IMR-90 (cell line): ENCODE measurements around the gene NOL6. TPM values are rescaled to one million over a fixed set of nuclear protein-coding genes. Genes with fewer than 3 reads are reported as not detected.
A peak's percentile ranks its signal among the peaks of the same experiment; 100 is the strongest.

Source experiments
- ATAC-seq: fragments of 200-7000 bp; cut with Tn5 transposase; 2 replicates; pipeline ENCODE4 v1.9.1; 2020; ENCODE audit warnings: low read depth, mild to moderate bottlenecking, moderate library complexity
- BruUV-seq: library from RNA; stranded (reverse); fragments of 400-500 nt; replicated peaks from 2 replicates; lab custom pipeline; 2021; lab: Mats Ljungman, UMichigan
- CTCF ChIA-PET: fragments of 300-600 bp; formaldehyde crosslinking; extraction: SDS; loops from one replicate; lab custom pipeline; 2021; ENCODE audit warnings: antibody characterized with exemption; lab: Yijun Ruan, JAX
- POLR2A ChIA-PET: fragments of 300-600 bp; sonication (Branson Sonifier 250); formaldehyde crosslinking; loops from one replicate; lab custom pipeline; 2022; ENCODE audit warnings: antibody characterized with exemption; ENCODE audit not compliant: unreplicated experiment; lab: Charles Lee
- DNase-seq: peaks from one replicate; pipeline ENCODE4 v3.0.0; 2013
- H2AFZ ChIP-seq: replicated peaks from 2 replicates; pipeline ENCODE3; 2013; ENCODE audit warnings: low read length, mild to moderate bottlenecking; ENCODE audit not compliant: poor library complexity
- H2AK5ac ChIP-seq: 2 replicates; pipeline ENCODE4 v1.6.1; 2013; ENCODE audit warnings: low read depth, low read length, inconsistent platforms
- H2AK9ac ChIP-seq: replicated peaks from 2 replicates; pipeline ENCODE3; 2013; ENCODE audit warnings: mild to moderate bottlenecking, low read depth, low read length, moderate library complexity; ENCODE audit not compliant: poor library complexity
- H2BK120ac ChIP-seq: 2 replicates; pipeline ENCODE4 v1.6.1; 2013; ENCODE audit warnings: low read depth, low read length, inconsistent platforms
- H2BK15ac ChIP-seq: 3 replicates; pipeline ENCODE4 v1.6.1; 2013; ENCODE audit warnings: low read depth, low read length, inconsistent platforms
- H2BK20ac ChIP-seq: 2 replicates; pipeline ENCODE4 v1.6.1; 2013; ENCODE audit warnings: low read depth, mild to moderate bottlenecking, inconsistent platforms, low read length, moderate library complexity
- H2BK5ac ChIP-seq: 2 replicates; pipeline ENCODE4 v1.6.1; 2013; ENCODE audit warnings: mild to moderate bottlenecking, low read depth, low read length, inconsistent platforms; ENCODE audit not compliant: poor library complexity, severe bottlenecking
- H3K14ac ChIP-seq: replicated peaks from 2 replicates; pipeline ENCODE4 v1.6.1; 2013; ENCODE audit warnings: low read depth, low read length, inconsistent platforms
- H3K18ac ChIP-seq: 2 replicates; pipeline ENCODE4 v1.6.1; 2013; ENCODE audit warnings: low read depth, low read length, control low read depth
- H3K23ac ChIP-seq: 2 replicates; pipeline ENCODE4 v1.6.1; 2013; ENCODE audit warnings: low read depth, low read length, inconsistent platforms
- H3K27ac ChIP-seq: 2 replicates; pipeline ENCODE4 v1.5.1; 2013; ENCODE audit warnings: mild to moderate bottlenecking, control low read depth, low read length; ENCODE audit not compliant: insufficient read depth
- H3K27me3 ChIP-seq: 2 replicates; pipeline ENCODE4 v1.6.1; 2013; ENCODE audit warnings: low read length; ENCODE audit not compliant: control insufficient read depth, insufficient read depth
- H3K36me3 ChIP-seq: 2 replicates; pipeline ENCODE4 v1.6.1; 2013; ENCODE audit warnings: low read length, mixed read lengths; ENCODE audit not compliant: control insufficient read depth, insufficient read depth
- H3K4ac ChIP-seq: 2 replicates; pipeline ENCODE4 v1.6.1; 2013; ENCODE audit warnings: low read depth, low read length, inconsistent platforms
- H3K4me1 ChIP-seq: 2 replicates; pipeline ENCODE4 v1.6.1; 2013; ENCODE audit warnings: low read length, mixed read lengths; ENCODE audit not compliant: control insufficient read depth, insufficient read depth
- H3K4me2 ChIP-seq: 2 replicates; pipeline ENCODE4 v1.6.1; 2013; ENCODE audit warnings: low read depth, mild to moderate bottlenecking, control low read depth, low read length, moderate library complexity
- H3K4me3 ChIP-seq: 2 replicates; pipeline ENCODE4 v1.5.1; 2013; ENCODE audit warnings: low read depth, mild to moderate bottlenecking, control low read depth, low read length, moderate library complexity; ENCODE audit not compliant: insufficient read depth
- H3K56ac ChIP-seq: 2 replicates; pipeline ENCODE4 v1.6.1; 2013; ENCODE audit warnings: low read length, inconsistent platforms; ENCODE audit not compliant: insufficient read depth; ENCODE audit errors: extremely low read depth
- H3K79me1 ChIP-seq, 2 experiments: 2 replicates each; pipeline ENCODE4 v1.6.1; 2013; ENCODE audit warnings: low read length in 2 of 2, inconsistent platforms in 1 of 2, low read depth in 1 of 2
- H3K9ac ChIP-seq: 2 replicates; pipeline ENCODE4 v1.6.1; 2013; ENCODE audit warnings: low read depth, low read length, control low read depth
- H3K9me1 ChIP-seq: 2 replicates; pipeline ENCODE4 v1.6.1; 2013; ENCODE audit warnings: low read length, inconsistent platforms; ENCODE audit not compliant: insufficient read depth
- H3K9me3 ChIP-seq: 2 replicates; pipeline ENCODE4 v1.6.1; 2013; ENCODE audit warnings: low read length; ENCODE audit not compliant: control insufficient read depth, insufficient read depth
- H4K20me1 ChIP-seq: 2 replicates; pipeline ENCODE4 v1.6.1; 2013; ENCODE audit warnings: low read length, inconsistent platforms; ENCODE audit not compliant: insufficient read depth
- H4K5ac ChIP-seq: 2 replicates; pipeline ENCODE4 v1.6.1; 2013; ENCODE audit warnings: mild to moderate bottlenecking, low read depth, low read length, control low read depth
- H4K8ac ChIP-seq, 2 experiments: 2 replicates each; pipeline ENCODE4 v1.6.1; 2013; ENCODE audit warnings: low read depth in 2 of 2, low read length in 2 of 2, control low read depth in 1 of 2, inconsistent platforms in 1 of 2
- H4K91ac ChIP-seq: 2 replicates; pipeline ENCODE4 v1.6.1; 2013; ENCODE audit warnings: low read depth, low read length, inconsistent platforms; ENCODE audit not compliant: insufficient read depth
- CEBPB ChIP-seq: IDR thresholded peaks from 2 replicates; pipeline ENCODE4 v1.6.1; 2012; ENCODE audit warnings: low read depth, low read length, improper control_type of control experiment
- MAZ ChIP-seq: IDR thresholded peaks from 2 replicates; pipeline ENCODE4 v1.6.1; 2012; ENCODE audit warnings: low read depth, mild to moderate bottlenecking, low read length, improper control_type of control experiment, moderate library complexity, borderline replicate concordance
- MXI1 ChIP-seq: IDR thresholded peaks from 2 replicates; pipeline ENCODE4 v1.6.1; 2012; ENCODE audit warnings: low read depth, mild to moderate bottlenecking, low read length, moderate library complexity, borderline replicate concordance
- NFE2L2 ChIP-seq: fragments of 150-350 bp; IDR thresholded peaks from 2 replicates; pipeline ENCODE4 v1.6.1; 2016; ENCODE audit warnings: low read depth, mild to moderate bottlenecking, low read length
- POLR2A ChIP-seq: IDR thresholded peaks from 2 replicates; pipeline ENCODE4 v1.6.1; 2012; ENCODE audit warnings: mild to moderate bottlenecking, low read depth, low read length
- RAD21 ChIP-seq: IDR thresholded peaks from 2 replicates; pipeline ENCODE4 v1.6.1; 2012; ENCODE audit warnings: low read length, improper control_type of control experiment
- RCOR1 ChIP-seq: IDR thresholded peaks from 2 replicates; pipeline ENCODE4 v1.6.1; 2012; ENCODE audit warnings: mild to moderate bottlenecking, low read length, improper control_type of control experiment; ENCODE audit not compliant: insufficient replicate concordance
- WGBS, 2 experiments: methylation state at CpG; one replicate each; pipeline versions ENCODE4 v1.1.5 to v1.1.7; 2013; ENCODE audit warnings: missing lambda C conversion rate in 2 of 2; ENCODE audit not compliant: insufficient read length in 1 of 2; ENCODE audit errors: extremely low coverage in 2 of 2; 5-methylcytosine and 5-hydroxymethylcytosine counted together
- dilution Hi-C: fragments of 300-500 bp; cut with HindIII; formaldehyde crosslinking; loops from one replicate; pipeline ENCODE4 v1.14.3; 2018; ENCODE audit warnings: low sequenced_read_pairs; ENCODE audit not compliant: unreplicated experiment
- in situ Hi-C: fragments of 300-500 bp; cut with MboI; formaldehyde crosslinking; loops from 3 replicates; pipeline ENCODE4 v1.14.3; 2019; ENCODE audit warnings: low sequenced_read_pairs, inconsistent platforms, mixed read lengths
- intact Hi-C: fragments of 100-400 bp; cut with micrococcal nuclease; formaldehyde crosslinking; loops from 2 replicates; pipeline ENCODE4 v1.10.0; 2022
- polyA plus RNA-seq, 3 experiments: library from polyadenylated mRNA; depleted of rRNA; stranded (reverse); fragments of >200 nt; gene quantifications; 2 replicates each; pipeline ENCODE4 v1.2.3, GENCODE V29; 2012; ENCODE audit warnings: low replicate concordance in 1 of 3
- total RNA-seq: library from RNA; depleted of rRNA; stranded (reverse); fragments of >200 nt; gene quantifications from 2 replicates; pipeline ENCODE4 v1.2.3, GENCODE V29; 2012

Gene NOL6
- total and polyA plus RNA-seq, 2 of the 4 experiments (the other 2 are of a cell fraction): 47.3 to 71.7 TPM

- no peak for TF ChIP-seq POLR2A
Measured at GRCh38 chr9:33453999-33454660, 19.6 kb downstream of the NOL6 start (continued).

GRCh38 chr9:33453286-33453860 lies 20.4 kb downstream of the NOL6 start:
- Histone ChIP-seq H4K5ac (peak overlapping the region; percentile 35), H2BK5ac (peak overlapping the region; percentile 12), H3K9ac (no peak overlapping the region), H2AK5ac (peak overlapping the region; percentile 50), H2BK20ac (peak overlapping the region; percentile 59), H3K9me3 (no peaks in the 10 kb centered on the region), H3K23ac (no peak overlapping the region), H4K8ac (peak overlapping the region; percentile 84 to 90), H2BK15ac (no peak overlapping the region), H3K18ac (no peak overlapping the region), H3K4ac (peak overlapping the region; percentile 74), H3K14ac (peak overlapping the region; percentile 13), H3K9me1 (peaks cover 9% of the 10 kb centered on the region), H3K56ac (no peak overlapping the region), H3K4me1 (peaks cover 3% of the 10 kb centered on the region), H3K36me3 (no peaks in the 10 kb centered on the region), H3K27ac (no peak overlapping the region; the same call in 1 of the 2 replicates), H3K27me3 (no peaks in the 10 kb centered on the region), H3K4me3 (no peak overlapping the region), H4K91ac (peak overlapping the region; percentile 80), H3K4me2 (no peak overlapping the region), H2AK9ac (peak overlapping the region; percentile 93), H2BK120ac (peak overlapping the region; percentile 71), H3K79me1 (no peaks in the 10 kb centered on the region), H4K20me1 (no peaks in the 10 kb centered on the region), H2AFZ (peak overlapping the region; percentile 91)
- in situ Hi-C loops: no loop called here
- no peak for ATAC-seq
- POLR2A ChIA-PET: no interaction called here
- dilution Hi-C loops: loop anchor here (25.0 kb wide), 1 partner anchor 166 kb away; the partner anchor contains the start of gene NFX1
- no peak for TF ChIP-seq POLR2A
- no peak for TF ChIP-seq RAD21
- no peak for TF ChIP-seq NFE2L2
- no peak for TF ChIP-seq MAZ
- no peak for TF ChIP-seq RCOR1
- TF ChIP-seq MXI1: no peak
- TF ChIP-seq CEBPB: no peak
- CTCF ChIA-PET: interaction anchor here (0.6 to 1.7 kb wide), 11 partner anchors 9 to 230 kb away, joined by 3 to 8 read pairs (median 4); no protein-coding TSS in a partner anchor
- no peak for DNase-seq
- BruUV-seq: no TSS peak
- intact Hi-C loops: loop anchor here (1.0 to 5.0 kb wide), 2 partner anchors 46 to 166 kb away; no protein-coding TSS in a partner anchor
- WGBS, 2 experiments: no CpG with 5 or more reads among the region's 3 CpGs
